Neural cell (in vitro differentiated cells): ENCODE measurements around the gene MACROD1. TPM values are rescaled to one million over a fixed set of nuclear protein-coding genes. Genes with fewer than 3 reads are reported as not detected.
"Not testable (repeated sequence)": the region's sequence is repeated elsewhere in the genome, so short reads cannot be mapped to it uniquely, and the experiment has no call there.

Experiments
- H2AFZ ChIP-seq: fragments of 200-600, 300-800 bp; sonication (generic), shearing (Covaris generic); 2 replicates; pipeline ENCODE4 v1.6.0; 2014; ENCODE audit warnings: low read depth, mild to moderate bottlenecking, antibody characterized with exemption, low read length, moderate library complexity
- H3F3A ChIP-seq: fragments of 200-600 bp; shearing (Covaris generic); 2 replicates; pipeline ENCODE4 v1.6.1; 2016; ENCODE audit warnings: mild to moderate bottlenecking, moderate library complexity, mixed read lengths, antibody characterized with exemption, low read length; ENCODE audit not compliant: insufficient read depth, poor library complexity, severe bottlenecking
- H3K27ac ChIP-seq: fragments of 200-600, 300-800 bp; sonication (generic), shearing (Covaris generic); 2 replicates; pipeline ENCODE4 v1.5.1; 2014; ENCODE audit warnings: mild to moderate bottlenecking, low read length, moderate library complexity
- H3K27me3 ChIP-seq: fragments of 300-800, 200-600 bp; sonication (generic), shearing (Covaris generic); 2 replicates; pipeline ENCODE4 v1.6.0; 2014; ENCODE audit warnings: mild to moderate bottlenecking, low read depth, low read length, moderate library complexity; ENCODE audit not compliant: insufficient read depth
- H3K36me3 ChIP-seq: fragments of 300-800, 200-600 bp; sonication (generic), shearing (Covaris generic); 2 replicates; pipeline ENCODE4 v1.5.1; 2014; ENCODE audit warnings: mild to moderate bottlenecking, antibody characterized with exemption, low read length, moderate library complexity; ENCODE audit not compliant: insufficient read depth
- H3K4me2 ChIP-seq: fragments of 300-800, 200-600 bp; sonication (generic), shearing (Covaris generic); 2 replicates; pipeline ENCODE4 v1.6.0; 2014; ENCODE audit warnings: mild to moderate bottlenecking, low read length
- H3K4me3 ChIP-seq: fragments of 300-800, 200-600 bp; sonication (generic), shearing (Covaris generic); 2 replicates; pipeline ENCODE4 v1.5.1; 2014; ENCODE audit warnings: mild to moderate bottlenecking, low read length, moderate library complexity
- H3K79me2 ChIP-seq: fragments of 200-600 bp; shearing (Covaris generic); replicated peaks from 2 replicates; pipeline ENCODE4 v1.6.0; 2014; ENCODE audit warnings: mild to moderate bottlenecking, low read length, moderate library complexity; ENCODE audit not compliant: insufficient read depth
- H3K9ac ChIP-seq: fragments of 300-800, 200-600 bp; sonication (generic), shearing (Covaris generic); 2 replicates; pipeline ENCODE4 v1.6.1; 2016; ENCODE audit warnings: mild to moderate bottlenecking, low read length, mixed read lengths
- H3K9me2 ChIP-seq: fragments of 200-600 bp; shearing (Covaris generic); 2 replicates; pipeline ENCODE4 v1.6.1; 2016; ENCODE audit warnings: mild to moderate bottlenecking, low read length, mixed read lengths; ENCODE audit not compliant: insufficient read depth
- H3K9me3 ChIP-seq: fragments of 200-600, 300-800 bp; sonication (generic), shearing (Covaris generic); 2 replicates; pipeline ENCODE4 v1.6.1; 2016; ENCODE audit warnings: mild to moderate bottlenecking, mixed run types, low read length, moderate library complexity, mixed read lengths
- H4K20me1 ChIP-seq: fragments of 200-600 bp; shearing (Covaris generic); 2 replicates; pipeline ENCODE4 v1.6.1; 2016; ENCODE audit warnings: mild to moderate bottlenecking, mixed run types; ENCODE audit not compliant: insufficient read depth
- EP300 ChIP-seq: fragments of 450-650 bp; conservative IDR thresholded peaks from 2 replicates; pipeline ENCODE4 v1.6.1; 2014; ENCODE audit warnings: antibody characterized with exemption, mild to moderate bottlenecking, moderate library complexity; ENCODE audit not compliant: poor library complexity, severe bottlenecking
- EZH2 ChIP-seq: fragments of 200-600, 300-800 bp; shearing (Covaris generic), sonication (generic); IDR thresholded peaks from 2 replicates; pipeline ENCODE4 v1.6.1; 2014; ENCODE audit warnings: antibody characterized with exemption, low read length, borderline replicate concordance, mild to moderate bottlenecking; ENCODE audit not compliant: insufficient read depth, poor library complexity, severe bottlenecking
- MXI1 ChIP-seq: fragments of 450-650 bp; conservative IDR thresholded peaks from 2 replicates; pipeline ENCODE4 v1.6.1; 2014; ENCODE audit warnings: antibody characterized with exemption, mild to moderate bottlenecking; ENCODE audit not compliant: poor library complexity, severe bottlenecking
- POLR2AphosphoS5 ChIP-seq: IDR thresholded peaks from 2 replicates; pipeline ENCODE4 v1.6.1; 2012
- RAD21 ChIP-seq: fragments of 450-650 bp; conservative IDR thresholded peaks from 2 replicates; pipeline ENCODE4 v1.6.1; 2014; ENCODE audit warnings: antibody characterized with exemption, mild to moderate bottlenecking, moderate library complexity
- REST ChIP-seq: IDR thresholded peaks from 2 replicates; pipeline ENCODE4 v1.6.1; 2012; ENCODE audit warnings: borderline replicate concordance
- SMC3 ChIP-seq: fragments of 450-650 bp; conservative IDR thresholded peaks from 2 replicates; pipeline ENCODE4 v1.6.1; 2014; ENCODE audit warnings: antibody characterized with exemption, mild to moderate bottlenecking, moderate library complexity; ENCODE audit not compliant: poor library complexity
- polyA plus RNA-seq: library from polyadenylated mRNA; depleted of rRNA; stranded (reverse); fragments of >200 nt; gene quantifications from 2 replicates; pipeline ENCODE4 v1.2.3, GENCODE V29; 2014
- TF ChIP-seq, protein P1 (sequence below): fragments of 450-650 bp; IDR thresholded peaks from 2 replicates; pipeline ENCODE4 v1.5.1; 2014; ENCODE audit warnings: antibody characterized with exemption, mild to moderate bottlenecking, moderate library complexity; ENCODE audit not compliant: poor library complexity, severe bottlenecking

MACROD1 gene
- polyA plus RNA-seq, 1 donor from 2014 or later, result 30.8 TPM

DNA sequence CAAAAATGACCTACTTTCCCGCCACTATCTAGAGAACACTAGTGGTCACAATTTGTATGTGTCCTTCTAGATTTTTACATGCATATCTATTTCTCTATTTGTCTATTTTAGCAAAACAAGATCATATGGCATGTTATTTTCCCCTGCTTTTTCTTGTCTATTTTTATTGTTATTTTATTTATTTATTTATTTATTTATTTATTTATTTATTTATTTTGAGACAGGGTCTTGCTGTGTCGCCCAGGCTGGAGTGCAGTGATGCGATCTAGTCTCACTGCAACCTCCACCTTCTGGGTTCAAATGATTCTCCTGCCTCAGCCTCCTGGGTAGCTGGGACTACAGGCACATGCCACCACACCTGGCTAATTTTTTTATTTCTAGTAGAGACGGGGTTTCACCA lies 202.0 kb downstream of the MACROD1 start:
- not testable (repeated sequence) for H3K9ac ChIP-seq, H4K20me1 ChIP-seq, H2AFZ ChIP-seq, H3F3A ChIP-seq, H3K4me2 ChIP-seq, H3K9me2 ChIP-seq, H3K36me3 ChIP-seq, H3K4me3 ChIP-seq, H3K79me2 ChIP-seq, H3K27me3 ChIP-seq, H3K9me3 ChIP-seq, H3K27ac ChIP-seq

- no peaks in the 10 kb centered on the region for H3K79me2 ChIP-seq
- H3K9ac ChIP-seq, result no peak overlapping the region
- no peak overlapping the region for H3K27ac ChIP-seq
- no peaks in the 10 kb centered on the region for H3K36me3 ChIP-seq
- no peak overlapping the region for H2AFZ ChIP-seq
- no peaks in the 10 kb centered on the region for H3F3A ChIP-seq
- no peaks in the 10 kb centered on the region for H3K9me2 ChIP-seq
- no peaks in the 10 kb centered on the region for H3K27me3 ChIP-seq
- TF ChIP-seq REST, result no peak
- H3K4me2 ChIP-seq, result no peak overlapping the region
- H3K9me3 ChIP-seq, result no peaks in the 10 kb centered on the region
- no peak overlapping the region for H3K4me3 ChIP-seq
- no peaks in the 10 kb centered on the region for H4K20me1 ChIP-seq
These were observed 204.1 kb downstream of the MACROD1 start for GRCh38 chr11:63961608-63962412.

DNA sequence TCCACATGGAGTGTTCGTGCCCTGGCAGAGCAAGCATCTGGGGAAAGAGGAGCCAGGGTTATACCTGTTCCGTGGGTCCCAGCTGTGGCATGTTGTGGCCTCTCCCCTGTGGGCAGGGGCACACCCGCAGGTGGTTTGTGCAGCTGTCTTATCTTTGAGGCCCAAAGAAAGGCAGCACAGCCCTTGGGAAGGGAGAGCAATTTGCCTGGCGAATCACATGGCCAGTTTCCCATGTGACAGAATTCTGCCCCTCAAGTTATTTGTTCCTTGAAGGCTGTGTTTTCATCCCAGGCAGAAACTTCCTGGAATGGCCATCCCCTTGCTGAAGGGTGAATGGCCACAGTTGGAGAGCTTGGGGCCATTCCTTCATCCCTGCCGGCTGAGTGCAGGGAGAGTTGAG lies 207.9 kb downstream of the MACROD1 start:
- Histone ChIP-seq H2AFZ (no peak overlapping the region), H3F3A (no peaks in the 10 kb centered on the region), H3K27me3 (no peaks in the 10 kb centered on the region), H3K4me2 (no peak overlapping the region), H4K20me1 (no peaks in the 10 kb centered on the region), H3K4me3 (no peak overlapping the region), H3K36me3 (peaks cover 8% of the 10 kb centered on the region), H3K9ac (no peak overlapping the region), H3K27ac (no peak overlapping the region), H3K9me2 (no peaks in the 10 kb centered on the region), H3K79me2 (no peaks in the 10 kb centered on the region), H3K9me3 (no peaks in the 10 kb centered on the region)
- TF ChIP-seq EP300, result no peak
- no peak for TF ChIP-seq POLR2AphosphoS5
- no peak for TF ChIP-seq RAD21
- TF ChIP-seq SMC3, result no peak
- TF ChIP-seq MXI1, result no peak
- no peak for TF ChIP-seq REST
- TF ChIP-seq EZH2, result no peak
- TF ChIP-seq, protein P1, sequence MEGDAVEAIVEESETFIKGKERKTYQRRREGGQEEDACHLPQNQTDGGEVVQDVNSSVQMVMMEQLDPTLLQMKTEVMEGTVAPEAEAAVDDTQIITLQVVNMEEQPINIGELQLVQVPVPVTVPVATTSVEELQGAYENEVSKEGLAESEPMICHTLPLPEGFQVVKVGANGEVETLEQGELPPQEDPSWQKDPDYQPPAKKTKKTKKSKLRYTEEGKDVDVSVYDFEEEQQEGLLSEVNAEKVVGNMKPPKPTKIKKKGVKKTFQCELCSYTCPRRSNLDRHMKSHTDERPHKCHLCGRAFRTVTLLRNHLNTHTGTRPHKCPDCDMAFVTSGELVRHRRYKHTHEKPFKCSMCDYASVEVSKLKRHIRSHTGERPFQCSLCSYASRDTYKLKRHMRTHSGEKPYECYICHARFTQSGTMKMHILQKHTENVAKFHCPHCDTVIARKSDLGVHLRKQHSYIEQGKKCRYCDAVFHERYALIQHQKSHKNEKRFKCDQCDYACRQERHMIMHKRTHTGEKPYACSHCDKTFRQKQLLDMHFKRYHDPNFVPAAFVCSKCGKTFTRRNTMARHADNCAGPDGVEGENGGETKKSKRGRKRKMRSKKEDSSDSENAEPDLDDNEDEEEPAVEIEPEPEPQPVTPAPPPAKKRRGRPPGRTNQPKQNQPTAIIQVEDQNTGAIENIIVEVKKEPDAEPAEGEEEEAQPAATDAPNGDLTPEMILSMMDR, result no peak
